GM06990 (cell line): ENCODE data around the gene NASP.

Experiments
- DNase-seq: peaks from one replicate; pipeline ENCODE4 v3.0.0-alpha.2; 2011; ENCODE audit not compliant: insufficient read length; ENCODE audit errors: extremely low read depth
- H3K27me3 ChIP-seq: replicated peaks from 2 replicates; pipeline ENCODE4 v1.6.0; 2011; ENCODE audit warnings: low read length; ENCODE audit not compliant: control insufficient read depth, insufficient read depth
- H3K36me3 ChIP-seq: 2 replicates; pipeline ENCODE4 v1.5.1; 2011; ENCODE audit warnings: low read length; ENCODE audit not compliant: control insufficient read depth, insufficient read depth
- H3K4me3 ChIP-seq: replicated peaks from 2 replicates; pipeline ENCODE4 v1.5.1; 2011; ENCODE audit warnings: low read depth, mild to moderate bottlenecking, control low read depth, low read length
- CTCF ChIP-seq: IDR thresholded peaks from 2 replicates; pipeline ENCODE4 v1.5.1; 2011; ENCODE audit warnings: low read length, control low read depth, mild to moderate bottlenecking, inconsistent platforms; ENCODE audit not compliant: insufficient read depth, poor library complexity, severe bottlenecking

The NASP gene

GRCh38 chr1:45583666-45584350, at the start of gene NASP:
Gene NASP (plus strand): TSS chr1:45584041. CDS start chr1:45584147, 106 bp downstream.
- Histone ChIP-seq H3K27me3 (no peaks in the 10 kb centered on the region), H3K36me3 (no peaks in the 10 kb centered on the region), H3K4me3 (peak within 1 kb of the TSS; percentile 88)
- no peak for TF ChIP-seq CTCF
- peak; percentile 91 for DNase-seq

- no peak for TF ChIP-seq CTCF
- H3K27me3 ChIP-seq: no peaks in the 10 kb centered on the region
- no peak overlapping the region for H3K4me3 ChIP-seq
- no peak for DNase-seq
- no peaks in the 10 kb centered on the region for H3K36me3 ChIP-seq
Measured at GRCh38 chr1:45535988-45536766, 47.7 kb upstream of the NASP start.

GRCh38 chr1:45536886-45537285, 47.0 kb upstream of the NASP start:
- no peak overlapping the region for H3K4me3 ChIP-seq
- no peak for DNase-seq
- no peak for TF ChIP-seq CTCF
- H3K27me3 ChIP-seq: no peaks in the 10 kb centered on the region
- no peaks in the 10 kb centered on the region for H3K36me3 ChIP-seq

GRCh38 chr1:45541193-45541592, 42.6 kb upstream of the NASP start:
- TF ChIP-seq CTCF: no peak
- no peaks in the 10 kb centered on the region for H3K36me3 ChIP-seq
- DNase-seq: no peak
- H3K27me3 ChIP-seq: no peaks in the 10 kb centered on the region
- H3K4me3 ChIP-seq: no peak overlapping the region

- DNase-seq: no peak
- H3K4me3 ChIP-seq: no peak overlapping the region
- no peaks in the 10 kb centered on the region for H3K27me3 ChIP-seq
- no peak for TF ChIP-seq CTCF
- no peaks in the 10 kb centered on the region for H3K36me3 ChIP-seq
Measured at GRCh38 chr1:45542591-45542990, 41.2 kb upstream of the NASP start.
